Measurements from ENCODE around the gene FGD2.

Gene FGD2

DNA sequence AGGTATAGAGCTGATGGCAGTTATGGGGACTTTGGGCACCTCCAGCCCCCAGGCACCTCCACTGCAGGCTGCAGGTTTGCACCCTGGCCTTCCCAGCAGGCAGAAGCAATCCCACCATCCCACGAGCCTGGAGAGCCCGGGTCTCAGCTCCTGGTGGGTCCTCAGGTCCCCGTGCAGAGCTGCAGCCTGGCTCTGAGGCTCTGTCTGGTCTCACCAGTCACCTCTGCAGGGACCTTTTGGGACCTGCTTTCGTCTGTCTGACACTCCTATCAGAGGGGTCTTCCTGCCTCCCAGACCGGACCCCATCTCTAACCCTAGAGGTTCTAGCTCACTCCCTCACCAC is 41.9 kb downstream of the FGD2 start:
- H3K4me3 ChIP-seq, result no peak overlapping the region
- DNase-seq (ENCODE audit: low read depth, low spot score), result no peak
- no peak overlapping the region for H3K27ac ChIP-seq
- no peaks in the 10 kb centered on the region for H3K9me3 ChIP-seq (ENCODE audit: low read depth, low read length)
- no peak overlapping the region for H3K9ac ChIP-seq (ENCODE audit: insufficient read length)
- no peak for TF ChIP-seq POLR2AphosphoS5 (IDR thresholded peaks at IDR 0.05; ENCODE audit: borderline replicate concordance, low read depth, low read length)
- TF ChIP-seq FOXP2 (optimal IDR thresholded peaks at IDR 0.05; ENCODE audit: control extremely low read depth, extremely low read length, insufficient read depth), result no peak
- no peak for TF ChIP-seq EZH2 (IDR thresholded peaks at IDR 0.05)
- H3K36me3 ChIP-seq (ENCODE audit: insufficient read depth, low read length), result no peaks in the 10 kb centered on the region

- Histone ChIP-seq H3K36me3 (ENCODE audit: insufficient read depth, low read length) (no peaks in the 10 kb centered on the region), H3K27ac (no peak overlapping the region), H3K4me3 (no peak overlapping the region), H3K9ac (ENCODE audit: insufficient read length) (no peak overlapping the region), H3K9me3 (ENCODE audit: low read depth, low read length) (no peaks in the 10 kb centered on the region)
- TF ChIP-seq EZH2 (IDR thresholded peaks at IDR 0.05) (no peak), POLR2AphosphoS5 (IDR thresholded peaks at IDR 0.05; ENCODE audit: borderline replicate concordance, low read depth, low read length) (no peak), FOXP2 (optimal IDR thresholded peaks at IDR 0.05; ENCODE audit: control extremely low read depth, extremely low read length, insufficient read depth) (no peak)
- DNase-seq (ENCODE audit: low read depth, low spot score), result no peak
These were observed 42.4 kb downstream of the FGD2 start for GRCh38 chr6:37047689-37048402.

DNA sequence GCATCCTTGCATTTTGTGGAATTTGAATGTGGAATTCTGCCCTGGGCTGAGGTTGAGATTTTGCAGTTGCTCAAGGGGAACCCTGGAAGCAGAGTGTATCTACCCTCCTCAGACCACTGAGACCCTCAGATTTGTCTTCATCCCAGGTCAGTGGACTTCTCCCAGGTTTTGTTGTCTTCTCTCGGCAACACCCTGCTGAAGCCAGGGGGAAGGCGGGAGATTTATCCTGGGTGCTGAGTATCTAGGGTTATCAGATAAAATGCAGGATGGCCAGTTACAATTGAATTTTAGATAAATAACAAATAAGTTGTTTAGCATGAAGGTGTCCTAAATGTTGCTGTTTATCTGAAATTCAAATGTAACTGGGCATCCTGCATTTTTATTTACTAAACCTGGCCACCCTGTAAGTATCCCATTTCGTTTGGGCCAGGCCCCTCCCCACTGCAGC is 43.0 kb downstream of the FGD2 start:
- Histone ChIP-seq H3K4me3 (no peak overlapping the region), H3K36me3 (ENCODE audit: insufficient read depth, low read length) (no peaks in the 10 kb centered on the region), H3K9me3 (ENCODE audit: low read depth, low read length) (no peaks in the 10 kb centered on the region), H3K27ac (no peak overlapping the region), H3K9ac (ENCODE audit: insufficient read length) (no peak overlapping the region)
- no peak for DNase-seq (ENCODE audit: low read depth, low spot score)
- TF ChIP-seq EZH2 (IDR thresholded peaks at IDR 0.05) (no peak), POLR2AphosphoS5 (IDR thresholded peaks at IDR 0.05; ENCODE audit: borderline replicate concordance, low read depth, low read length) (no peak), FOXP2 (optimal IDR thresholded peaks at IDR 0.05; ENCODE audit: control extremely low read depth, extremely low read length, insufficient read depth) (no peak)

DNA sequence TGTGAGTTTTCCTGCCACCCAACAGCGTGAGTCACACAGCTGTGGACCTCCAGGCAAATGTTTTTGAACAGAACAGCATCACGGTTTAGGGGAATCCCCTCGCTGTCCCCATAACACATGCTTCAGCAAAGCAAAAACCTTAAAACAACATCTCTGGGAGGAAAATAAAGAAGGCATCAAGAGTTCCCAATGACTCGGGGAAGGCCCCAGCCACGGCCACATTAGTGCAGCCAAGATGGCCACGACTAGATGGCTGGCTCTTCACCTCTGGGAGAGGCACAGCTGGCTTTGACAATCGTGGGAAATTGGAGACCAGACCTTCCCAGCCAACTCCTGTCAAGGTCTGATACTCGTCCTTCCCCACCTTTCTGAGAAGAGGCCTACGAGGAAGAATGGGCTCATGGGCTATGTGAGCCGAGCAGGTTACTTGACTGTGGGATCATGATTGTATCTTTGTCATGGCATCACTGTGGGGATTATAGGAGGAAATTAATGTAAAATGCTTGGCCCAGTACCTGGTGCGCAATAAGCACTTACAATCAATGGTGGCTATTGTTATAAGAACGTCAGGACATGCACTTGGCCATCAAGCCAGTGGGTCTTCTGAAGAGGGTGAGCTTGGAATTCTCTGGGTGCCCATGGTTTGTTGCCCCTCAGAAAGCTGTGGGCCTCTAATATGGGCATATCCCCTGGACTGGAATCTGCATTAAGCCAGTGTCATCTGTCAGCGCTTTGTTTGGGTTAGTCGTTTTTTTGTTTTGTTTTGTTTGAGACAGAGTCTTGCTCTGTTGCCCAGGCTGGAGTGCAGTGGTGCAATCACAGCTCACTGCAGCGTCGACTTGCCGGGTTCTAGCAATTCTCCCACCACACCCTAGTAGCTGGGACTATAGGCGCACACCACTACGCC is 43.6 kb downstream of the FGD2 start:
- DNase-seq (ENCODE audit: low read depth, low spot score), result no peak
- Histone ChIP-seq H3K27ac (no peak overlapping the region), H3K4me3 (no peak overlapping the region), H3K9ac (ENCODE audit: insufficient read length) (no peak overlapping the region), H3K36me3 (ENCODE audit: insufficient read depth, low read length) (no peaks in the 10 kb centered on the region), H3K9me3 (ENCODE audit: low read depth, low read length) (no peaks in the 10 kb centered on the region)
- TF ChIP-seq EZH2 (IDR thresholded peaks at IDR 0.05), result no peak
- no peak for TF ChIP-seq FOXP2 (optimal IDR thresholded peaks at IDR 0.05; ENCODE audit: control extremely low read depth, extremely low read length, insufficient read depth)
- no peak for TF ChIP-seq POLR2AphosphoS5 (IDR thresholded peaks at IDR 0.05; ENCODE audit: borderline replicate concordance, low read depth, low read length)

DNA sequence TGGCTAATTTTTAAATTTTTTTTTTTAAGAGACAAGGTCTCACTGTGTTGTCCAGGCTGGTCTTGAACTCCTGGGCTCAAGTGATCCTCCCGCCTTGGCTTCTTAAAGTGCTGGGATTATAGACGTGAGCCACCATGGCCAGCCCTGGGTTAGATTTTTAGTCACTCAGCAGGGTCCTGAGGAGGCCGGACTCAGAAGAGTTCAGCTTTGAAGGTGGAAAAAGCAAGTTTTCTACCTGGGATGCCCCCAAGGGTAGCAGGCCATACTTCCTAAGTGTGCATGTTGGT is 44.2 kb downstream of the FGD2 start:
- Histone ChIP-seq H3K9me3 (ENCODE audit: low read depth, low read length) (no peaks in the 10 kb centered on the region), H3K4me3 (no peak overlapping the region), H3K36me3 (ENCODE audit: insufficient read depth, low read length) (no peaks in the 10 kb centered on the region), H3K27ac (no peak overlapping the region), H3K9ac (ENCODE audit: insufficient read length) (no peak overlapping the region)
- no peak for DNase-seq (ENCODE audit: low read depth, low spot score)
- TF ChIP-seq FOXP2 (optimal IDR thresholded peaks at IDR 0.05; ENCODE audit: control extremely low read depth, extremely low read length, insufficient read depth), result no peak
- no peak for TF ChIP-seq EZH2 (IDR thresholded peaks at IDR 0.05)
- TF ChIP-seq POLR2AphosphoS5 (IDR thresholded peaks at IDR 0.05; ENCODE audit: borderline replicate concordance, low read depth, low read length), result no peak

DNA sequence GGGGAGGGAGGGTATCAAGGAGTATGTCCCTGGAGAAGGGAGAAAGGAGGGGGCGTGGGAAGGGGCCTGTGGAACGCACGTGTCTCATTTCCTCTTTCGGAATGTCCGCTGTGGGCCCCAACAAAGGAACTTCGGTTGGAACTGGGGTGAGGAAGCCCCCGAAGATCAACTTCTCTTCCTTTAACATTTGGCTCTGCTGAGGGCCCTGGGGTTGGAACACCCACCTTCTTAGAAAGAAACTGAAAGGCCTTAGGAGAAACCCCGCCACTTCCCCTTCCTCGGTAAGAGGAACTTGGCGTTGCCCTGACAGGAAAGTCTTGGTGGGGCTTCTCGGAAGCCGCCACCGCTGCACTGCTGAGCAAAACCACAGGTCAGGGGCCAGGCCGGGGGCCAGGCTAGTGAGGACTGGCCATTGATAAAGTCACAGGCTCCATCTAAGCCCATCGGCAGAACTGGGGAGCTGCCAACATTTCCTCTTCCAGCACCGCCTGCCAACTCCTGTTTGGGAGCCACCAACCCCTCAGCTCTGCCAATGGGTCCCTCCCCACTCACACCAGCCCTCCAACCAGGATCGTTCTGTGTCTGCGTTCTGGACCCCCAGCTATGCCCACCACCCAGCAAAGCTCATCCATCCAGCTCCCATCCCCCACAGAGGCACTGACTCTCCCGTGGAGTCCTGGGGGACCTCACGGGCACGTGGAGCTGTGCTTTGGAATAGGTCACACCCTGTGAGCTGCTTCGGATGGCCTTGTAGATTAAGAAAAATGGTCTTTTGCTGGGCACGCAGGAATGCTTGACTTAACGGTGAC is 44.8 kb downstream of the FGD2 start:
- DNase-seq (ENCODE audit: low read depth, low spot score), result no peak
- Histone ChIP-seq H3K36me3 (ENCODE audit: insufficient read depth, low read length) (no peaks in the 10 kb centered on the region), H3K9ac (ENCODE audit: insufficient read length) (no peak overlapping the region), H3K9me3 (ENCODE audit: low read depth, low read length) (no peaks in the 10 kb centered on the region), H3K4me3 (no peak overlapping the region), H3K27ac (no peak overlapping the region)
- TF ChIP-seq POLR2AphosphoS5 (IDR thresholded peaks at IDR 0.05; ENCODE audit: borderline replicate concordance, low read depth, low read length), result no peak
- no peak for TF ChIP-seq EZH2 (IDR thresholded peaks at IDR 0.05)
- no peak for TF ChIP-seq FOXP2 (optimal IDR thresholded peaks at IDR 0.05; ENCODE audit: control extremely low read depth, extremely low read length, insufficient read depth)

- TF ChIP-seq EZH2 (IDR thresholded peaks at IDR 0.05) (no peak), POLR2AphosphoS5 (IDR thresholded peaks at IDR 0.05; ENCODE audit: borderline replicate concordance, low read depth, low read length) (no peak), FOXP2 (optimal IDR thresholded peaks at IDR 0.05; ENCODE audit: control extremely low read depth, extremely low read length, insufficient read depth) (no peak)
- DNase-seq (ENCODE audit: low read depth, low spot score), result no peak
- Histone ChIP-seq H3K9ac (ENCODE audit: insufficient read length) (no peak overlapping the region), H3K4me3 (no peak overlapping the region), H3K36me3 (ENCODE audit: insufficient read depth, low read length) (no peaks in the 10 kb centered on the region), H3K27ac (no peak overlapping the region), H3K9me3 (ENCODE audit: low read depth, low read length) (no peaks in the 10 kb centered on the region)
These were observed 45.3 kb downstream of the FGD2 start for GRCh38 chr6:37050854-37051137.

All from SK-N-MC (cell line).